GM23248 (cell line): ENCODE measurements around the gene MRPL49.

Source experiments
- EZH2 ChIP-seq: fragments of 200-600 bp; sonication (generic); IDR thresholded peaks from 2 replicates; pipeline ENCODE4 v1.6.1; 2018; ENCODE audit warnings: antibody characterized with exemption, mild to moderate bottlenecking; ENCODE audit not compliant: insufficient read depth, poor library complexity, severe bottlenecking
- EZH2phosphoT487 ChIP-seq: fragments of 200-600 bp; sonication (generic); IDR thresholded peaks from 2 replicates; pipeline ENCODE4 v1.6.1; 2018; ENCODE audit warnings: antibody characterized with exemption, moderate library complexity, mild to moderate bottlenecking, low read depth; ENCODE audit not compliant: insufficient read depth

GRCh38 chr11:65078151-65078550 lies 44.0 kb upstream of the MRPL49 start:
- no peak for TF ChIP-seq EZH2
- TF ChIP-seq EZH2phosphoT487: no peak
